ENCODE results near the gene ZBTB4.
A peak's percentile ranks its signal among the peaks of the same experiment; 100 is the strongest.
"Not testable (repeated sequence)": the region's sequence is repeated elsewhere in the genome, so short reads cannot be mapped to it uniquely, and the experiment has no call there.

The ZBTB4 gene

GRCh38 chr17:7490144-7490543, 10.7 kb upstream of the ZBTB4 start:
- no peak for DNase-seq

GRCh38 chr17:7486181-7486580, 6.8 kb upstream of the ZBTB4 start:
- no peak for DNase-seq

- DNase-seq: no peak
Observed at GRCh38 chr17:7484919-7485377, 5.5 kb upstream of the ZBTB4 start.

GRCh38 chr17:7484067-7484918, 4.9 kb upstream of the ZBTB4 start, which contains the start of gene POLR2A:
Gene POLR2A, plus strand, starts transcription at chr17:7484366.
- peak; percentile 98 for DNase-seq

GRCh38 chr17:7483255-7484066, 4.0 kb upstream of the ZBTB4 start:
- DNase-seq: peak; percentile 94

GRCh38 chr17:7482742-7483088, 3.3 kb upstream of the ZBTB4 start:
- DNase-seq: not testable (repeated sequence)

GRCh38 chr17:7481842-7482741, 2.7 kb upstream of the ZBTB4 start:
- DNase-seq: not testable (repeated sequence)

- DNase-seq: not testable (repeated sequence)
Observed at GRCh38 chr17:7481275-7481674, 1.8 kb upstream of the ZBTB4 start, which contains the start of gene SLC35G6. Gene SLC35G6, plus strand, starts transcription at chr17:7481446. Its CDS starts 71 bp downstream, at chr17:7481517.

- no peak for DNase-seq
Observed at GRCh38 chr17:7480089-7480384, 606 bp upstream of the ZBTB4 start.

GRCh38 chr17:7478276-7479212, 887 bp downstream of the ZBTB4 start:
- peak; percentile 58 for DNase-seq

- no peak for DNase-seq
Observed at GRCh38 chr17:7477392-7478275, 1.8 kb downstream of the ZBTB4 start.

- DNase-seq: no peak
Observed at GRCh38 chr17:7476951-7477350, 2.5 kb downstream of the ZBTB4 start.

GRCh38 chr17:7476494-7476893, 2.9 kb downstream of the ZBTB4 start:
- DNase-seq: no peak

- DNase-seq: no peak
Observed at GRCh38 chr17:7475764-7476422, 3.5 kb downstream of the ZBTB4 start.

GRCh38 chr17:7474767-7475166, 4.7 kb downstream of the ZBTB4 start:
- not testable (repeated sequence) for DNase-seq

- DNase-seq: no peak
Observed at GRCh38 chr17:7471729-7472128, 7.7 kb downstream of the ZBTB4 start.

- DNase-seq: not testable (repeated sequence)
Observed at GRCh38 chr17:7470457-7470973, 8.9 kb downstream of the ZBTB4 start.

GRCh38 chr17:7469843-7470242, 9.6 kb downstream of the ZBTB4 start:
- not testable (repeated sequence) for DNase-seq

- no peak for DNase-seq
Observed at GRCh38 chr17:7468804-7469389, 10.5 kb downstream of the ZBTB4 start.

Measured in activated CD4-positive, alpha-beta T cell treated with anti-CD3 and anti-CD28 coated beads, Interleukin-2, Interleukin-6, amounts not matched to agents 100 ng/mL and 50 ng/mL, durations not matched to agents 16 hours and 8 hours (primary cell).